Peyer's patch (tissue), 4 donors: ENCODE measurements around the gene GFRA4.

Source experiments
- POLR2A ChIP-seq, 2 donors: fragments of 450-650 bp; IDR thresholded peaks; one replicate each; pipeline ENCODE4 v1.5.1; 2017; ENCODE audit warnings: antibody characterized with exemption in 2 of 2, mild to moderate bottlenecking in 2 of 2, moderate library complexity in 2 of 2
- TF ChIP-seq, protein P1 (sequence below), 6 experiments: fragments of 450-650 bp in 4 of 6; fragments of 200-600 bp in 2 of 6; sonication (generic) in 1 of 6; IDR thresholded peaks; one replicate each; pipeline ENCODE4 v1.5.1; 2017 to 2019; ENCODE audit warnings: antibody characterized with exemption in 6 of 6, mild to moderate bottlenecking in 3 of 6, moderate library complexity in 1 of 6

DNA sequence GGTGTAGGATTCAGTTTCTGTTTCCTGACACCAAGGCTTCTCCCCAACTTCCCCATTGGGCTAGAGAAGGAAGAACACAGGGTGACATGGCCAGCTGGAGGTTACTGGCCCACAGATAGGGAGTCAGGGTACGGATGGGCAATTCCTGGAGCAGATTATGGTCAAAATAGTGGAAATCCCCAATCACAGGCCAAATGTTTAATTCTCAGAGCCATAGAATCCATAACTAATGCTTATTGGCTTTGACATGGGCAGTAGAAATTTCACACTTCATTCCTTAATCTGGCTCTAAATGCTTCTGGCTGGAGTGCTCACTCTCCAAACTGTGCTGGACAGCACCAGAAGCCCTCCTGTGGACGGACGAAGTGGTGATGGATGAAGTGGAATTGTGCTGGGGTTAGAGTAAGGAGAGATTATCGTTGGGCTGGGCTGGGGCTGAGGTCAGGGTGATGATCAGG lies 48.3 kb upstream of the GFRA4 start:
- no peak for TF ChIP-seq POLR2A (IDR thresholded peaks at IDR 0.05)
- TF ChIP-seq, protein P1, sequence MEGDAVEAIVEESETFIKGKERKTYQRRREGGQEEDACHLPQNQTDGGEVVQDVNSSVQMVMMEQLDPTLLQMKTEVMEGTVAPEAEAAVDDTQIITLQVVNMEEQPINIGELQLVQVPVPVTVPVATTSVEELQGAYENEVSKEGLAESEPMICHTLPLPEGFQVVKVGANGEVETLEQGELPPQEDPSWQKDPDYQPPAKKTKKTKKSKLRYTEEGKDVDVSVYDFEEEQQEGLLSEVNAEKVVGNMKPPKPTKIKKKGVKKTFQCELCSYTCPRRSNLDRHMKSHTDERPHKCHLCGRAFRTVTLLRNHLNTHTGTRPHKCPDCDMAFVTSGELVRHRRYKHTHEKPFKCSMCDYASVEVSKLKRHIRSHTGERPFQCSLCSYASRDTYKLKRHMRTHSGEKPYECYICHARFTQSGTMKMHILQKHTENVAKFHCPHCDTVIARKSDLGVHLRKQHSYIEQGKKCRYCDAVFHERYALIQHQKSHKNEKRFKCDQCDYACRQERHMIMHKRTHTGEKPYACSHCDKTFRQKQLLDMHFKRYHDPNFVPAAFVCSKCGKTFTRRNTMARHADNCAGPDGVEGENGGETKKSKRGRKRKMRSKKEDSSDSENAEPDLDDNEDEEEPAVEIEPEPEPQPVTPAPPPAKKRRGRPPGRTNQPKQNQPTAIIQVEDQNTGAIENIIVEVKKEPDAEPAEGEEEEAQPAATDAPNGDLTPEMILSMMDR (IDR thresholded peaks at IDR 0.05) = no peak
